Nephron progenitor cell (in vitro differentiated cells): ENCODE data around the gene ENKD1.
"Not testable (repeated sequence)": the region's sequence is repeated elsewhere in the genome, so short reads cannot be mapped to it uniquely, and the experiment has no call there.

Experiments
- DNase-seq: peaks from one replicate; pipeline ENCODE4 v3.0.0; 2021
- H3K27ac Mint-ChIP-seq: 2 replicates; pipeline ENCODE4 v1.8.0; 2021; ENCODE audit warnings: mild to moderate bottlenecking, moderate library complexity, mixed read lengths
- H3K27me3 Mint-ChIP-seq: 2 replicates; pipeline ENCODE4 v1.8.0; 2021; ENCODE audit warnings: mild to moderate bottlenecking, low read depth, mixed read lengths; ENCODE audit not compliant: poor library complexity
- H3K36me3 Mint-ChIP-seq: 2 replicates; pipeline ENCODE4 v1.8.0; 2021; ENCODE audit warnings: low read depth, mixed read lengths
- H3K4me1 Mint-ChIP-seq: 2 replicates; pipeline ENCODE4 v1.8.0; 2021; ENCODE audit warnings: mixed read lengths
- H3K4me3 Mint-ChIP-seq: 2 replicates; pipeline ENCODE4 v1.8.0; 2021; ENCODE audit warnings: mild to moderate bottlenecking, moderate library complexity, mixed read lengths
- H3K9me3 Mint-ChIP-seq: 2 replicates; pipeline ENCODE4 v1.8.0; 2021; ENCODE audit warnings: mild to moderate bottlenecking, moderate library complexity, mixed read lengths
- TF ChIP-seq, protein P1 (sequence below): fragments of 200-600 bp; sonication (generic); IDR thresholded peaks from 2 replicates; pipeline ENCODE4 v1.5.0; 2021; ENCODE audit warnings: antibody characterized with exemption

ENKD1 gene

DNA sequence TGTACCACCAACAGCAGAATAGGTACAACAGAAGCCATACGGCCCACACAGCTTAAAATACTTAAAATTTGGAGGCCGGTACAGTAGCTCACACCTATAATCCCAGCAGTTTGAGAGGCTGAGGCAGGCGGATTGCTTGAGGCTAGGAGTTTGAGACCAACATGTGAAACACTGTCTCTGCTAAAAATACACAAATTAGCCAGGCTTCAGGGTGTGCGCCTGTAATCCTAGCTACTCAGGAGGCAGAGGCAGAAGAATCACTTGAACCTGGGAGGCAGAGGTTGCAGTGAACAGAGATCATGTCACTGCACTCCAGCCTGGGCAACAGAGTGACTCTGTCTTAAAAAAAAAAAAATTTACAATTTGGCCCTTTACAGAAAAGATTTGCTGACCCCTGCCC is 35.6 kb upstream of the ENKD1 start:
- TF ChIP-seq, protein P1, sequence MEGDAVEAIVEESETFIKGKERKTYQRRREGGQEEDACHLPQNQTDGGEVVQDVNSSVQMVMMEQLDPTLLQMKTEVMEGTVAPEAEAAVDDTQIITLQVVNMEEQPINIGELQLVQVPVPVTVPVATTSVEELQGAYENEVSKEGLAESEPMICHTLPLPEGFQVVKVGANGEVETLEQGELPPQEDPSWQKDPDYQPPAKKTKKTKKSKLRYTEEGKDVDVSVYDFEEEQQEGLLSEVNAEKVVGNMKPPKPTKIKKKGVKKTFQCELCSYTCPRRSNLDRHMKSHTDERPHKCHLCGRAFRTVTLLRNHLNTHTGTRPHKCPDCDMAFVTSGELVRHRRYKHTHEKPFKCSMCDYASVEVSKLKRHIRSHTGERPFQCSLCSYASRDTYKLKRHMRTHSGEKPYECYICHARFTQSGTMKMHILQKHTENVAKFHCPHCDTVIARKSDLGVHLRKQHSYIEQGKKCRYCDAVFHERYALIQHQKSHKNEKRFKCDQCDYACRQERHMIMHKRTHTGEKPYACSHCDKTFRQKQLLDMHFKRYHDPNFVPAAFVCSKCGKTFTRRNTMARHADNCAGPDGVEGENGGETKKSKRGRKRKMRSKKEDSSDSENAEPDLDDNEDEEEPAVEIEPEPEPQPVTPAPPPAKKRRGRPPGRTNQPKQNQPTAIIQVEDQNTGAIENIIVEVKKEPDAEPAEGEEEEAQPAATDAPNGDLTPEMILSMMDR, result no peak
- no peaks in the 10 kb centered on the region for H3K4me1 Mint-ChIP-seq
- H3K9me3 Mint-ChIP-seq, result peaks cover 17% of the 10 kb centered on the region
- H3K4me3 Mint-ChIP-seq, result no peak overlapping the region
- DNase-seq, result no peak
- H3K27me3 Mint-ChIP-seq, result no peaks in the 10 kb centered on the region
- H3K27ac Mint-ChIP-seq, result peak overlapping the region; percentile 57
- H3K36me3 Mint-ChIP-seq, result peaks cover 28% of the 10 kb centered on the region

- Mint-ChIP-seq H3K27me3 (no peaks in the 10 kb centered on the region), H3K27ac (no peak overlapping the region), H3K36me3 (peaks cover 27% of the 10 kb centered on the region), H3K4me3 (no peak overlapping the region), H3K9me3 (peaks cover 13% of the 10 kb centered on the region), H3K4me1 (no peaks in the 10 kb centered on the region)
- TF ChIP-seq, protein P1, result no peak
- DNase-seq, result no peak
Observed at GRCh38 chr16:67701420-67701819, 34.9 kb upstream of the ENKD1 start.

GRCh38 chr16:67699265-67699664 is 32.7 kb upstream of the ENKD1 start:
- TF ChIP-seq, protein P1, result no peak
- Mint-ChIP-seq H3K9me3 (peaks cover 11% of the 10 kb centered on the region), H3K4me3 (no peak overlapping the region), H3K27me3 (no peaks in the 10 kb centered on the region), H3K36me3 (peaks cover 24% of the 10 kb centered on the region), H3K27ac (no peak overlapping the region), H3K4me1 (no peaks in the 10 kb centered on the region)
- no peak for DNase-seq

- no peak for DNase-seq
- Mint-ChIP-seq H3K27me3 (no peaks in the 10 kb centered on the region), H3K4me1 (no peaks in the 10 kb centered on the region), H3K9me3 (peaks cover 11% of the 10 kb centered on the region), H3K27ac (no peak overlapping the region), H3K4me3 (no peak overlapping the region), H3K36me3 (peaks cover 24% of the 10 kb centered on the region)
- TF ChIP-seq, protein P1, result no peak
Observed at GRCh38 chr16:67697422-67698185, 31.1 kb upstream of the ENKD1 start.

GRCh38 chr16:67694611-67695010 is 28.1 kb upstream of the ENKD1 start:
- Mint-ChIP-seq H3K36me3 (peaks cover 48% of the 10 kb centered on the region), H3K27me3 (peaks cover 3% of the 10 kb centered on the region), H3K4me1 (no peaks in the 10 kb centered on the region), H3K27ac (peak overlapping the region; percentile 4), H3K9me3 (peaks cover 11% of the 10 kb centered on the region), H3K4me3 (no peak overlapping the region)
- no peak for DNase-seq
- TF ChIP-seq, protein P1, result no peak

DNA sequence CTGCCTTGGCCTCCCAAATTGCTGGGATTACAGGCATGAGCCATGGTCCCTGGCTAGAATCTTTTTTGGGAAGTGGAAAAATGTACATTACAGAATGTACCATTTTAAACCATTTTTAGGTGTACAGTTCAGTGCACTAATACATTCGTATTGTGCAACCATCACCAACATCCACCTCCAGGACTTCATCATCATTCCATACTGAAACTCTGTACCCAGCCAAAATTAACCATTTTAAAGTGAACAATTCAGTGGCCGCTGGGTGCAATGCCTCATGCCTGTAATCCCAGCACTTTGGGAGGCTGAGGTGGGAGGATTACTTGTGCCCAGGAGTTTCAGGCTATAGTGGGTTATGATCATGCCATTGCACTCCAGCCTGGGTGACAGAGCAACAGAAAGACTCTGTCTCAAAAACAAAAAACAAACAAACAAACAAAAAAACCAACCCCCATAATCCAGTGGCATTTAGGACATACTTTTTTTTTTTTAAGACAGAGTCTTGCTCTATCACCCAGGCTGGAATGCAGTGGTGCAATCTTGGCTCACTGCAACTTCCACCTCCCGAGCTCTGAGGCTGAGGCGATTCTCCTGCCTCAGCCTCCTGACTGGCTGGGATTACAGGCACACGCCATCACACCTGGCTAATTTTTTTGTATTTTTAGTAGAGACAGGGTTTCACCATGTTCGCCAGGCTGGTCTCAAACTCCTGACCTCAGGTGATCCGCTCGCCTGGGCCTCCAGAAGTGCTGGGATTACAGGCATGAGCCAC is 27.2 kb upstream of the ENKD1 start:
- H3K4me3 Mint-ChIP-seq, H3K9me3 Mint-ChIP-seq, H3K4me1 Mint-ChIP-seq, DNase-seq, H3K27ac Mint-ChIP-seq, H3K27me3 Mint-ChIP-seq: not testable (repeated sequence)
- peaks cover 46% of the 10 kb centered on the region for H3K36me3 Mint-ChIP-seq
